Stimulated activated CD4-positive, alpha-beta T cell treated with anti-CD3 and anti-CD28 coated beads, Interleukin-15, amount 100 ng/mL, for 24 hours (primary cell): ENCODE measurements around the gene MYO16.
A peak's percentile ranks its signal among the peaks of the same experiment; 100 is the strongest.

Experiments
- DNase-seq: peaks from one replicate; pipeline ENCODE4 v3.0.0-alpha.2; 2020

The MYO16 gene

GRCh38 chr13:108812661-108813060 lies 183.2 kb downstream of the MYO16 start:
- no peak for DNase-seq

GRCh38 chr13:108813587-108814170 lies 184.3 kb downstream of the MYO16 start:
- DNase-seq = no peak

- no peak for DNase-seq
Measured at GRCh38 chr13:108816375-108816774, 187.0 kb downstream of the MYO16 start.

- DNase-seq = no peak
Measured at GRCh38 chr13:108827646-108828045, 198.2 kb downstream of the MYO16 start.

GRCh38 chr13:108828086-108828815 lies 198.8 kb downstream of the MYO16 start:
- DNase-seq = no peak

GRCh38 chr13:108830916-108831315 lies 201.5 kb downstream of the MYO16 start:
- DNase-seq = no peak

GRCh38 chr13:108833531-108833930 lies 204.1 kb downstream of the MYO16 start:
- no peak for DNase-seq

GRCh38 chr13:108834193-108834592 lies 204.8 kb downstream of the MYO16 start:
- DNase-seq = no peak

GRCh38 chr13:108835083-108835482 lies 205.7 kb downstream of the MYO16 start:
- DNase-seq = no peak

GRCh38 chr13:108850691-108851090 lies 221.3 kb downstream of the MYO16 start:
- DNase-seq = no peak

GRCh38 chr13:108851660-108852059 lies 222.2 kb downstream of the MYO16 start:
- no peak for DNase-seq

- DNase-seq = no peak
Measured at GRCh38 chr13:108853031-108853430, 223.6 kb downstream of the MYO16 start.

GRCh38 chr13:108855737-108856387 lies 226.5 kb downstream of the MYO16 start:
- DNase-seq = no peak

GRCh38 chr13:108858676-108859075 lies 229.3 kb downstream of the MYO16 start:
- DNase-seq = no peak

- no peak for DNase-seq
Measured at GRCh38 chr13:108859197-108860012, 230.0 kb downstream of the MYO16 start.

GRCh38 chr13:108860418-108860817 lies 231.0 kb downstream of the MYO16 start:
- no peak for DNase-seq

- no peak for DNase-seq
Measured at GRCh38 chr13:108877300-108877699, 247.9 kb downstream of the MYO16 start.

- DNase-seq = no peak
Measured at GRCh38 chr13:108878732-108879131, 249.3 kb downstream of the MYO16 start.

GRCh38 chr13:108889324-108889984 lies 260.0 kb downstream of the MYO16 start:
- no peak for DNase-seq

GRCh38 chr13:108895220-108895704 lies 265.9 kb downstream of the MYO16 start:
- DNase-seq = no peak

- DNase-seq = peak; percentile 16
Measured at GRCh38 chr13:108897955-108898354, 268.5 kb downstream of the MYO16 start.

GRCh38 chr13:108902405-108903155 lies 273.2 kb downstream of the MYO16 start:
- DNase-seq = no peak
